OCI-LY7 (cell line): Measurements from ENCODE around the gene P2RX1.

ENCODE experiments used
- EZH2phosphoT487 ChIP-seq: fragments of 200-600 bp; sonication (generic); IDR thresholded peaks from 2 replicates; pipeline ENCODE4 v1.6.1; 2018; ENCODE audit warnings: low read depth, borderline replicate concordance, mild to moderate bottlenecking, mixed run types, antibody characterized with exemption, low read length, moderate library complexity, mixed read lengths
- TF ChIP-seq, protein P1 (sequence below): fragments of 200-600 bp; sonication (generic); conservative IDR thresholded peaks from 2 replicates; pipeline ENCODE4 v1.5.1; 2014; ENCODE audit warnings: mild to moderate bottlenecking, antibody characterized with exemption, low read length, moderate library complexity, mixed read lengths

- TF ChIP-seq, protein P1, sequence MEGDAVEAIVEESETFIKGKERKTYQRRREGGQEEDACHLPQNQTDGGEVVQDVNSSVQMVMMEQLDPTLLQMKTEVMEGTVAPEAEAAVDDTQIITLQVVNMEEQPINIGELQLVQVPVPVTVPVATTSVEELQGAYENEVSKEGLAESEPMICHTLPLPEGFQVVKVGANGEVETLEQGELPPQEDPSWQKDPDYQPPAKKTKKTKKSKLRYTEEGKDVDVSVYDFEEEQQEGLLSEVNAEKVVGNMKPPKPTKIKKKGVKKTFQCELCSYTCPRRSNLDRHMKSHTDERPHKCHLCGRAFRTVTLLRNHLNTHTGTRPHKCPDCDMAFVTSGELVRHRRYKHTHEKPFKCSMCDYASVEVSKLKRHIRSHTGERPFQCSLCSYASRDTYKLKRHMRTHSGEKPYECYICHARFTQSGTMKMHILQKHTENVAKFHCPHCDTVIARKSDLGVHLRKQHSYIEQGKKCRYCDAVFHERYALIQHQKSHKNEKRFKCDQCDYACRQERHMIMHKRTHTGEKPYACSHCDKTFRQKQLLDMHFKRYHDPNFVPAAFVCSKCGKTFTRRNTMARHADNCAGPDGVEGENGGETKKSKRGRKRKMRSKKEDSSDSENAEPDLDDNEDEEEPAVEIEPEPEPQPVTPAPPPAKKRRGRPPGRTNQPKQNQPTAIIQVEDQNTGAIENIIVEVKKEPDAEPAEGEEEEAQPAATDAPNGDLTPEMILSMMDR: no peak
- no peak for TF ChIP-seq EZH2phosphoT487
These were observed 44.5 kb upstream of the P2RX1 start for GRCh38 chr17:3960764-3961163.
